Measurements from ENCODE around the gene CACNB1. TPM values are rescaled to one million over a fixed set of nuclear protein-coding genes. Genes with fewer than 3 reads are reported as not detected.
A peak's percentile ranks its signal among the peaks of the same experiment; 100 is the strongest.

The CACNB1 gene
- total and polyA plus RNA-seq, 8 donors = 2.4 to 57.2 (median 6.3) TPM

- Histone ChIP-seq H3K27me3 (peaks cover 0 to 33% (median 23%) of the 10 kb centered on the region in 3 donors), H3K4me1 (peaks cover 21 to 43% (median 32%) of the 10 kb centered on the region in 4 donors), H3K36me3 (no peaks in the 10 kb centered on the region), H3K27ac (peak overlapping the region in 1 of 5 donors; percentile 91), H3K9me3 (no peaks in the 10 kb centered on the region), H3K4me3 (no peak overlapping the region)
- WGBS, 5 donors = 62 to 76% (median 69%) methylated on average over 5 of the region's 5 CpGs
- no peak for DNase-seq
- TF ChIP-seq POLR2A (IDR thresholded peaks at IDR 0.05) (no peak), EP300 (IDR thresholded peaks at IDR 0.05) (no peak), POLR2AphosphoS5 (IDR thresholded peaks at IDR 0.05) (no peak)
- TF ChIP-seq, protein P1, sequence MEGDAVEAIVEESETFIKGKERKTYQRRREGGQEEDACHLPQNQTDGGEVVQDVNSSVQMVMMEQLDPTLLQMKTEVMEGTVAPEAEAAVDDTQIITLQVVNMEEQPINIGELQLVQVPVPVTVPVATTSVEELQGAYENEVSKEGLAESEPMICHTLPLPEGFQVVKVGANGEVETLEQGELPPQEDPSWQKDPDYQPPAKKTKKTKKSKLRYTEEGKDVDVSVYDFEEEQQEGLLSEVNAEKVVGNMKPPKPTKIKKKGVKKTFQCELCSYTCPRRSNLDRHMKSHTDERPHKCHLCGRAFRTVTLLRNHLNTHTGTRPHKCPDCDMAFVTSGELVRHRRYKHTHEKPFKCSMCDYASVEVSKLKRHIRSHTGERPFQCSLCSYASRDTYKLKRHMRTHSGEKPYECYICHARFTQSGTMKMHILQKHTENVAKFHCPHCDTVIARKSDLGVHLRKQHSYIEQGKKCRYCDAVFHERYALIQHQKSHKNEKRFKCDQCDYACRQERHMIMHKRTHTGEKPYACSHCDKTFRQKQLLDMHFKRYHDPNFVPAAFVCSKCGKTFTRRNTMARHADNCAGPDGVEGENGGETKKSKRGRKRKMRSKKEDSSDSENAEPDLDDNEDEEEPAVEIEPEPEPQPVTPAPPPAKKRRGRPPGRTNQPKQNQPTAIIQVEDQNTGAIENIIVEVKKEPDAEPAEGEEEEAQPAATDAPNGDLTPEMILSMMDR (IDR thresholded peaks at IDR 0.05) = no peak
- intact Hi-C loops (cut with DNase I; ENCODE audit: low total_unique reads) = loop anchor here (5.0 kb wide), 2 partner anchors 78 to 168 kb away; no protein-coding TSS in a partner anchor
Measured at GRCh38 chr17:39150104-39150634, 47.3 kb downstream of the CACNB1 start.

DNA sequence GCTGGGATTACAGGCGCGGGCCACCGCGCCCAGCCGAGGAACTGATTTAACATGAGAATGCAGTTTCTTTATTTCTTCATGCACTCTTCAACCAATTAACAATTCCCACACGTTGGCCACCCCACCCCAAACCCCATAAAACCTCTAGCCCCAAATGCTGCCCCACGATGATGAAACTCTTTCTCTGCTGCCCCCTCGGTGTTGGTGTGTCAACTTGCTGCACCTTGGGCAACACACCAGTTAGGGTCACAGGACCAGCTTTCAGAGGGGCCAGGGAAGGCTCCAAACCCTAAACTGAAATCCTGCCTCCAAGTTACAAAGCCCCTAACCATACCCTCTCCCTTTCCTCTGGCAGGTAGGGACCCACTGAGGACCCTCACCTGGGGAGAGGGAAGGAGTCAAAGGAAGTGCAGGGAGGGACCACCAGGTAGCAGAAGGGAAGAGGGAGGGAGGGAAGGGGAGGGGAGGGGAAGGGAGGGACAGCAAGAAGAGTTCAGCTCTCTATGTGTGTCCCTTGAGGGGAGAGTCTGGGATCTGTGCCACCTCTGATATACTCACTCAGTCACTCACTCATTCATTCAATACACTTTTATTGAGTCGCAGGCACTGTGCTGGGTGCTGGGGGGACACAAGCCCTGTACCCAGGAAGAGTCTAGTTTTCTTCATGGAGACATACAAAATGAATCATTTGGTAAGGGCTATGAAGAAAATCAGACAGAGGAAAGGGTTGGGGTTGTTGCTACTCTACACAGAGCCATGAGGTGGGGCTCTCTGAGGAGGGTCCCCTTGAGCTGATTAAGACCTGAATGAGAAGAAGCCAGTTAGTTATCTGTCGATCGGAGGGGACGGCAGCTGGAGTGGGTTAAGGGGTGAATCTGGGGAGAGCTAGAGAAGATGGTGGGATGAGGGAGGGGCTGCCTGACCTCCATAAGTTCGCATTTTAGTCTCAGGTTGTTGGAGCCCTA is 50.0 kb downstream of the CACNB1 start:
- Histone ChIP-seq H3K4me3 (no peak overlapping the region), H3K9me3 (no peaks in the 10 kb centered on the region), H3K27me3 (peaks cover 0 to 32% (median 23%) of the 10 kb centered on the region in 3 donors), H3K4me1 (peaks cover 15 to 41% (median 35%) of the 10 kb centered on the region in 4 donors), H3K36me3 (no peaks in the 10 kb centered on the region), H3K27ac (no peak overlapping the region)
- no peak for DNase-seq
- WGBS, 5 donors = 65 to 69% (median 68%) methylated on average over 13 of the region's 13 CpGs
- intact Hi-C loops (cut with DNase I; ENCODE audit: low total_unique reads) = no loop called here
- no peak for TF ChIP-seq POLR2A (IDR thresholded peaks at IDR 0.05)
- no peak for TF ChIP-seq POLR2AphosphoS5 (IDR thresholded peaks at IDR 0.05)
- TF ChIP-seq EP300 (IDR thresholded peaks at IDR 0.05) = no peak
- TF ChIP-seq, protein P1 (IDR thresholded peaks at IDR 0.05) = no peak

GRCh38 chr17:39146273-39146672 is 51.2 kb downstream of the CACNB1 start:
- H3K4me3 ChIP-seq = no peak overlapping the region
- intact Hi-C loops (cut with DNase I; ENCODE audit: low total_unique reads) = no loop called here
- H3K9me3 ChIP-seq = no peaks in the 10 kb centered on the region
- WGBS, 5 donors = 93 to 97% (median 94%) methylated on average over 3 of the region's 3 CpGs
- no peak for DNase-seq
- no peak for TF ChIP-seq EP300 (IDR thresholded peaks at IDR 0.05)
- TF ChIP-seq POLR2A (IDR thresholded peaks at IDR 0.05) = no peak
- TF ChIP-seq POLR2AphosphoS5 (IDR thresholded peaks at IDR 0.05) = no peak
- TF ChIP-seq, protein P1 (IDR thresholded peaks at IDR 0.05) = no peak
- no peak overlapping the region for H3K27ac ChIP-seq
- H3K27me3 ChIP-seq = peaks cover 0 to 20% (median 11%) of the 10 kb centered on the region in 3 donors
- H3K4me1 ChIP-seq = peaks cover 5 to 29% (median 23%) of the 10 kb centered on the region in 4 donors
- no peaks in the 10 kb centered on the region for H3K36me3 ChIP-seq

DNA sequence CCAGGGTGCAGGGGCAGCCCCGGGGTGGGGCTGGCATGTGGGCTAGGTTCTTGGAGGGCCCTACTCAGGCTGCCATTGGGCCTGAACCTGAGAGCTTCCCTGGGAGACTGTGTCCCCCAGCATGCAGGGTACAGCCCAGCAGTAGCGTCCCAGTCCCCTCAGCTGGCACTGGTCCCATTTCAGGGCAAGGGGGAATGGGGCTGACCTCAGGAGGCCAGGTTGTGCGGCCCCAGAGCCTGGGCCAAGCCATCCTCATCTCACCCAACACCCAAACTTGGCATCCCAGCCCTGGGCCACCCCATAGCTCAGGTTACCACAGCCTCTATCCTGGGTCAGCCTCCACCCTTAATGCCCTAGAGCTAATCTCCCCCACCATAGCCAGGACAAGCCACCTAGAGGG is 52.3 kb downstream of the CACNB1 start:
- Histone ChIP-seq H3K4me1 (peaks cover 0 to 20% (median 18%) of the 10 kb centered on the region in 4 donors), H3K36me3 (no peaks in the 10 kb centered on the region), H3K27ac (peak overlapping the region in 3 of 5 donors; percentile 55 to 70 (median 69)), H3K27me3 (peaks cover 0 to 9% (median under 1%) of the 10 kb centered on the region in 3 donors), H3K4me3 (no peak overlapping the region), H3K9me3 (no peaks in the 10 kb centered on the region)
- TF ChIP-seq POLR2A (IDR thresholded peaks at IDR 0.05) (no peak), POLR2AphosphoS5 (IDR thresholded peaks at IDR 0.05) (no peak), EP300 (IDR thresholded peaks at IDR 0.05) (no peak)
- TF ChIP-seq, protein P1 (IDR thresholded peaks at IDR 0.05) = no peak
- 86 to 100% (median 89%) methylated on average over 1 to 3 of the region's 3 CpGs for WGBS, 5 donors
- no peak for DNase-seq
- intact Hi-C loops (cut with DNase I; ENCODE audit: low total_unique reads) = no loop called here
